ENCODE data around the gene CSN1S1. TPM values are rescaled to one million over a fixed set of nuclear protein-coding genes. Genes with fewer than 3 reads are reported as not detected.
"Not testable (repeated sequence)": the region's sequence is repeated elsewhere in the genome, so short reads cannot be mapped to it uniquely, and the experiment has no call there.

The CSN1S1 gene
- total RNA-seq, result not detected

DNA sequence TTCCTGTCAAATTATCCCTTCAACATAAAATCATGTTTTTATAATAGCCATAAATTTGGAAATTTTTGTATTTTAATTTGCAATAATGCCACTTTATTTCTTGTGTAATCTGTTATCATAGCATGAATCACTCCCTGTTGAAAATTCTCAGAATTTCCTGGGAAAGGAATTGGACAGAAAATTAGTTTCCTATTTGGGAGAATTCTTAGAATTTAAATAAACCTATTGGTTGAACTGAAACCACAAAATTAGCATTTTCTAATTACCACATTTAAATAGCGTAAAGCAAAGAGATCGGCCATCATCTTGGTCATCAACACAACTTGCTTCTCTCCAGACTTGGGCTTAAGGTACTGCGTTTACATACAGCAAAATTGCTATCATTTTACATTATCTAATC lies at the start of gene CSN1S1:
TSS of gene CSN1S1 (plus strand) at position 301 of the 400 bp plus-strand sequence. CDS start 1,488 bp downstream, outside the sequence.
- ChIA-PET CTCF (no interaction called here), POLR2A (no interaction called here)
- no peaks in the 10 kb centered on the region for H3K27me3 Mint-ChIP-seq
- no peaks in the 10 kb centered on the region for H3K9me3 Mint-ChIP-seq
- no peak within 1 kb of the TSS for H3K27ac Mint-ChIP-seq
- no peak for DNase-seq
- no peak within 1 kb of the TSS for H3K4me3 Mint-ChIP-seq
- H3K36me3 Mint-ChIP-seq (ENCODE audit: low read depth), result no peaks in the 10 kb centered on the region
- H3K4me1 Mint-ChIP-seq, result no peaks in the 10 kb centered on the region

DNA sequence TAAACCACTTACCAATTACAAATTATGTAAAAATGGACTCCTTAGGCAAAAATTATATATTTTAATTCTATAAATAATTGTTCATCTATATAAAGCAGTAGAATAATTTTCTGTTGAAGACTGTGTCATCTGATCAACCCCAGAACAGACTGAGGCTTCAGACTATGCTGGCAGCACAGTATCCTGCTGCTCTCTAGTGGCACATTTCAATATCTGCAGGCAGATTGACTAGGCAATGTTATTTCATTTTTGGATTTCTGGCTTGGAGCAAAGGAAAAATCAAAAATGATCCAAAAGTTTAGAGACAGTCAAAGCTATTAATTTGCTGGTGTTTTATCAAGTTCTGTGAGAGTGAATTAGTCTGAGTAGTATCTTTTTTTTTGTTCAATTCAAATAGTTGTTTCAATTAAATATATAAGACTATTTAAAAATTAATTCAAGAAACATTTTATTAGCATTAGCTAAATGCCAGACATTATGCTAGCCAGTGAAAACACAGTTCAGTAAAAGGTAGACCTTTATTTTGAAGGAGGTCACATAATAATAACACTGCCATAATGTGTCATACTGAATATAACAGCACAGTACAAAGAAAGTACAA lies 49.6 kb upstream of the CSN1S1 start:
- Mint-ChIP-seq H3K9me3 (no peaks in the 10 kb centered on the region), H3K27me3 (no peaks in the 10 kb centered on the region), H3K4me1 (no peaks in the 10 kb centered on the region), H3K36me3 (ENCODE audit: low read depth) (no peaks in the 10 kb centered on the region), H3K27ac (no peak overlapping the region), H3K4me3 (no peak overlapping the region)
- POLR2A ChIA-PET, result no interaction called here
- CTCF ChIA-PET, result interaction anchor here (0.6 kb wide), 1 partner anchor 1003 kb away, joined by 3 read pairs; no protein-coding TSS in a partner anchor
- peak; percentile 33 for DNase-seq

DNA sequence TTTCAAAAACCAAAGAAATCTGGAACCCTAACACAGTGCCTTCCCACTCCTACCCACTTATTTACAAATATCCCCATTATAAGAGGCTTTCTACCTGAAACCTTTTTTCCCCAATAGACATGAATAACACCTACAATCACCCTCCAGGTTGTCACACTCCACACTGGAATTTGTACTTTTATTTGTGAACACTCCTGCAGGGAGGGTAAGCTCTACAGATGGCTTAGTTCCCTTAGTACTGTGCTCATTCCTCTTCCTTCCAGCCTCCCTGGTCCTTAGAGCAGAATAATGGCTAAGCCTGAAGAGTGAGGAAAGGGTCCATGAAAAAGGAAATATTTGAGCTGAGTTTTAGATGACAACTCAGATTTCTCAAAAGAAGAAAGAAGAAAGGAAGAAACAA lies 48.7 kb upstream of the CSN1S1 start:
- no peaks in the 10 kb centered on the region for H3K4me1 Mint-ChIP-seq
- ChIA-PET CTCF (no interaction called here), POLR2A (no interaction called here)
- no peaks in the 10 kb centered on the region for H3K9me3 Mint-ChIP-seq
- H3K36me3 Mint-ChIP-seq (ENCODE audit: low read depth), result no peaks in the 10 kb centered on the region
- DNase-seq, result no peak
- no peak overlapping the region for H3K4me3 Mint-ChIP-seq
- no peak overlapping the region for H3K27ac Mint-ChIP-seq
- H3K27me3 Mint-ChIP-seq, result no peaks in the 10 kb centered on the region

DNA sequence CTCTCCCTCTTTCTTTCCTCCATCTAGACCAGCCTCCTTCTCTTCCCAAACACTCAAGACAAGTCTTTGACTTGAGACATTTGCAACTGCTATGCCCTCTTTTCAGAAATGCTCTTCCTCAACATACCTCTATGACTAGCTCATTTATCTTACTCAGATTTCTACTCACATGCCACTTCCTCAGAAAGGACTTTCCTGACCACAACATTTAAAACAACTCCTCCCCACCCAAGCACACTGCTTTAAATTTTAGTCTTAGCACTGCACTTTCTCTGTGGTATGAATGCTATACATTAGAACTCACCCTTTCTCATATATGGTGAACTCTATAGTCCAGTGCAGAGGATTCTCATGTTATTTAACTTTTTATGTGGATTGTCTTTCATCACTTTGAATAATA lies 42.5 kb upstream of the CSN1S1 start:
- ChIA-PET CTCF (no interaction called here), POLR2A (no interaction called here)
- no peak overlapping the region for H3K4me3 Mint-ChIP-seq
- H3K9me3 Mint-ChIP-seq, result no peaks in the 10 kb centered on the region
- H3K27ac Mint-ChIP-seq, result no peak overlapping the region
- no peaks in the 10 kb centered on the region for H3K36me3 Mint-ChIP-seq (ENCODE audit: low read depth)
- peaks cover 4% of the 10 kb centered on the region for H3K27me3 Mint-ChIP-seq
- H3K4me1 Mint-ChIP-seq, result peaks cover 3% of the 10 kb centered on the region
- no peak for DNase-seq

DNA sequence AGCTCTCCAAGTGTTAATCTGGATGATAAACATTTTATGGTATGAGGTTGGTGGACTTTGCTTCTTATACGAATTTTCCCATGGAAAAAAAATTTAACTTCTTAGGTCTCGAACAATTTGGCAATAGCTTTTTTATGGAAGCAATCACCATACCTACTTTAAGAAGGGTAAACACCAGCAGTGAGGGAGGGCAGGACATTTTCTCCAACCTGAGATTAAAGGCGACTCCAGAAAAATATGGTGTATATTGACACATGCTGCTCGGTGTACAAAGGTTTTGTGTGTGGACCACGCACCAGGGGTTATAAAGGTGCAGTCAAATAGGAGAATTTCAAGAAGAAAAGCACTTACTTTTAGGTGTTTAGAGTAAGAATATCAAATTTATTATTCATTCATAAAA lies 36.7 kb upstream of the CSN1S1 start:
- Mint-ChIP-seq H3K27ac (no peak overlapping the region), H3K27me3 (no peaks in the 10 kb centered on the region), H3K9me3 (no peaks in the 10 kb centered on the region), H3K36me3 (ENCODE audit: low read depth) (no peaks in the 10 kb centered on the region), H3K4me3 (no peak overlapping the region), H3K4me1 (no peaks in the 10 kb centered on the region)
- DNase-seq, result no peak
- ChIA-PET CTCF (no interaction called here), POLR2A (no interaction called here)

DNA sequence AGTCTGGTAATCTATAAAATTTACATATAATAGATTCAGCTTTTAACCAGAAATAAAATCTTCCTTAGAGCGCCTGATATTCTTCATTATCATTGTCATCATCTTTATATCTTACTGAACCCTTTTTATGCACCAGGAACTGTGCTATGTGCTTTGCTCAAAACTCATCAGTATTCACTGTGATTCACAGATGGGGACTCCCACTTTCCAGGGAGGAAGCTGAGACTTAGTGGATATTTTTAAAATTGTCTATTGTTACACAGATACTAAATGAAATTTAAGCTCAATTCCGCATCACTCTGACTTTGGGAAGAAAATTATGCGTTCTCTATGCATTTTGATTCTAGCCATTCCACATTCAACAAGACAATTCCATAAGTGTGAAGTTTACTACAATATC lies 36.1 kb upstream of the CSN1S1 start:
- Mint-ChIP-seq H3K4me1 (no peaks in the 10 kb centered on the region), H3K36me3 (ENCODE audit: low read depth) (no peaks in the 10 kb centered on the region), H3K9me3 (no peaks in the 10 kb centered on the region), H3K4me3 (no peak overlapping the region), H3K27ac (no peak overlapping the region), H3K27me3 (no peaks in the 10 kb centered on the region)
- CTCF ChIA-PET, result no interaction called here
- POLR2A ChIA-PET, result no interaction called here
- no peak for DNase-seq

DNA sequence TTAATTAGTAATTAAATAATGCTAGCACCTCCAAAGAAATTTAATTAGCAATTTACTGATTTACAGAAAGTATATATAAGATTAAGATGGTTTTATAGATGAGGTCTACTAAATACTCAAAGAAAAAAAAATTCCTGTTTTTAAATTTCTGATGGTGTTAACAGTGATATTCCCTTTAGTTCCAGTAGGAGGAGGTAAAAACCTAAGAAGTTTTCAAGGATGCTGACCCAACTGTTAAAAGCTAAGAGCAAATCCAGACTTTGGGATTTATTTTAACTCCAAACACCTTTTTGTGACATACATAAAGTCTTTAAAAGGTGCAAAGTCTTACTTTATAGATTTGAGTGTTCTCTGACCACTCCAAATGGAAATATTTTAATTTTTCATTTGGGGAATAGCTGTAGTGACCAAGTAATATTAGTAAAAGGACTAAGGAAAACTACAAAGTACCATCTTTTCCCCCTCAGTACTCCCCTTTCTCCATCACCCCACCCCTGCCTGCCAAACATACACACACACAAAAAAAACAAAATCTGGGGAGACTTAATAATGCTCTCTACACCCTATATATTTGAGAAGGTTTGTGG lies 34.2 kb upstream of the CSN1S1 start:
- H3K4me3 Mint-ChIP-seq, result no peak overlapping the region
- no peak overlapping the region for H3K27ac Mint-ChIP-seq
- DNase-seq, result no peak
- no peaks in the 10 kb centered on the region for H3K4me1 Mint-ChIP-seq
- ChIA-PET POLR2A (no interaction called here), CTCF (no interaction called here)
- no peaks in the 10 kb centered on the region for H3K9me3 Mint-ChIP-seq
- H3K36me3 Mint-ChIP-seq (ENCODE audit: low read depth), result no peaks in the 10 kb centered on the region
- peaks cover 2% of the 10 kb centered on the region for H3K27me3 Mint-ChIP-seq

DNA sequence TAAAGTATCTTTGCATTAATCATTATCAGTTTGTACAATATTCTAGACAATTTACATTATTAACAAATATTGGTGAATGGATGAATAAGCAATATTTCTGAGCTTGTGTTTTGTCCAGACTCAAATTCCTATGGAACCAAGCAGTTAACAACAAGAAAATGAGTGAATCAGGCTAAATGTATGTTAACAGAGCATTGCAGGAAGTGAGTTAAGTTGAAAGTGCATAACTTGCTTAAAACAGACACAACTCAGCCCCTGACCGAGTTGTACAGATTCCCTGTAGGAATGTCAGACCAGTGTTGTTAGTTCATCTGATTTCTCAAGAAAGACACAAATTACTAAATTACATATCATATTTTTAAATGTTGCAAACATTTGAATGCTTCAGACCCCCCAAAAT lies 23.7 kb upstream of the CSN1S1 start:
- peaks cover 6% of the 10 kb centered on the region for H3K27me3 Mint-ChIP-seq
- no peak overlapping the region for H3K27ac Mint-ChIP-seq
- H3K9me3 Mint-ChIP-seq, result no peaks in the 10 kb centered on the region
- POLR2A ChIA-PET, result no interaction called here
- H3K4me1 Mint-ChIP-seq, result no peaks in the 10 kb centered on the region
- H3K4me3 Mint-ChIP-seq, result no peak overlapping the region
- CTCF ChIA-PET, result no interaction called here
- no peaks in the 10 kb centered on the region for H3K36me3 Mint-ChIP-seq (ENCODE audit: low read depth)
- DNase-seq, result no peak

DNA sequence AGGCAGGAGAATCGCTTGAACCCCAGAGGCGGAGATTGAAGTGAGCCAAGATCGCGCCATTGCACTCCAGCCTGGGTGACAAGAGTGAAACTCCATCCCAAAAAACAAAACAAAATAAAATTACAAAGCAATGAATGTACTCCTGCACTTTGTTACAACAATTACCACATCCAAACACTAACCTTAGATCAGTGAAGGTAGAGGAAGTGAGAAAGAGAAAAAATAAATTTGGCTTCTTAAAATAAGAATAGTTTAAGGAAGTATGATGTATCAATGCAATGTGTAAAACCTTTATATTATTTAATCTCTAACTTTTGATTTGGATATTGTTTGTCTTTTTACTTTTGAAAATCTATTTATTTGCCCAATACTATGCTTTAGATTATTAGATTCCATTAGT lies 21.7 kb upstream of the CSN1S1 start:
- Mint-ChIP-seq H3K9me3 (no peaks in the 10 kb centered on the region), H3K27ac (no peak overlapping the region), H3K27me3 (peaks cover 2% of the 10 kb centered on the region), H3K4me3 (no peak overlapping the region), H3K4me1 (no peaks in the 10 kb centered on the region), H3K36me3 (ENCODE audit: low read depth) (no peaks in the 10 kb centered on the region)
- POLR2A ChIA-PET, result no interaction called here
- CTCF ChIA-PET, result no interaction called here
- no peak for DNase-seq

DNA sequence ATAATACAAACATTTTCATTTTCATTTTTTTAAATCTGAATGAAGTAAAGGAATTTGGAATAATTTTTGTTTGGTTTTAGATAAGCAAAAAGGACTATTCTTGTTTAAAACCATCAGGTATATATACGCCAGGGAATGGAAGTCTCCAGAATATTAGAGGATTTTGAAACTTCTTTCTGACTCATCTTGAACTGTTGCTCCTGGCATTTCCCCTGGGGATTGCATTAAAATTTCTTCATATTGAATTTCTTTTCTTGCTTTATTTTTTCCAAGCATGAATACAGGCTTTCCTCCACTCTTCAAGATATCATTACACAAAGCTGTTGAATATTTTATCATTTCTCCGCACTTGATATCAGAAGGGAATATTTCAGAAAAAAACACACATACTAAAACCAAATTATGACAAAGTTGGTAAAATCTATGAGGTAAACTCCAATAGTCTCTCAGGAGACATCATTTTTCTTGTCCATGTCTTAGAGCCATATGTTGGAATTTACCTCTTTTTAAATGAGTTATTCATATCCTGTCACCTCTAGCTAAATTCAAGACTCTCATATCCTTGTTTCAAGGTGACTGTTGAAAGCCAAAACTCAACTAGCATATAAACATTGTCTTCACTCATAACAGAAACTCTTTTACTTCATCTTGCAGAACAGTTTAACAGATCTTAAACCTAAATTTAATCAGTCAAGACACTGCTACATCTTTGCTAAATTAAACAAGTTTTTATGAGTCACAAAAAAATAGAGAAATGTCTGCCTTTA lies 20.7 kb upstream of the CSN1S1 start:
- POLR2A ChIA-PET, result no interaction called here
- Mint-ChIP-seq H3K27ac (no peak overlapping the region), H3K4me1 (no peaks in the 10 kb centered on the region), H3K36me3 (ENCODE audit: low read depth) (no peaks in the 10 kb centered on the region), H3K4me3 (no peak overlapping the region), H3K27me3 (peaks cover 2% of the 10 kb centered on the region), H3K9me3 (no peaks in the 10 kb centered on the region)
- DNase-seq, result no peak
- CTCF ChIA-PET, result no interaction called here

DNA sequence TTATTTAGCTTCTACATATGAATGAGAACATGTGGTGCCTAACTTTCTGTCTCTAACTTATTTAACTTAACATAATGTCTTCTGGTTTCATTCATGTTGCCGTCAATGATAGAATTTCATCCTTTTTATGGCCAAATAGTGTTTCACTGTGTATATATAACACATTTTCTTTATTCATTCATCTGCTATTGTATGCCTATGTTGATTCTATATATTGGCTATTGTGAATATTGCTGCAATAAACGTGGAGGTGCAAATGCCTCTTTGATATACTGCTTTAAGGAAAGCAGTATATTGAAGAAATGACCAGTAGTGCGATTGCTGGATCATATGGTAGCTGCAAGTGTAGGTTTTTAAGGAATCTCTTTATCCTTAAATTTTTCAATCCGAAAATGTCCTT lies 10.0 kb upstream of the CSN1S1 start:
- ChIA-PET POLR2A (no interaction called here), CTCF (no interaction called here)
- Mint-ChIP-seq H3K36me3 (ENCODE audit: low read depth) (no peaks in the 10 kb centered on the region), H3K27ac (no peak overlapping the region), H3K27me3 (peaks cover 2% of the 10 kb centered on the region), H3K4me3 (no peak overlapping the region), H3K9me3 (no peaks in the 10 kb centered on the region), H3K4me1 (no peaks in the 10 kb centered on the region)
- no peak for DNase-seq

GRCh38 chr4:69923782-69924410 lies 7.0 kb upstream of the CSN1S1 start:
- H3K4me1 Mint-ChIP-seq; H3K27me3 Mint-ChIP-seq; POLR2A ChIA-PET; CTCF ChIA-PET; H3K9me3 Mint-ChIP-seq; H3K36me3 Mint-ChIP-seq (ENCODE audit: low read depth); DNase-seq; H3K4me3 Mint-ChIP-seq; H3K27ac Mint-ChIP-seq: not testable (repeated sequence)

DNA sequence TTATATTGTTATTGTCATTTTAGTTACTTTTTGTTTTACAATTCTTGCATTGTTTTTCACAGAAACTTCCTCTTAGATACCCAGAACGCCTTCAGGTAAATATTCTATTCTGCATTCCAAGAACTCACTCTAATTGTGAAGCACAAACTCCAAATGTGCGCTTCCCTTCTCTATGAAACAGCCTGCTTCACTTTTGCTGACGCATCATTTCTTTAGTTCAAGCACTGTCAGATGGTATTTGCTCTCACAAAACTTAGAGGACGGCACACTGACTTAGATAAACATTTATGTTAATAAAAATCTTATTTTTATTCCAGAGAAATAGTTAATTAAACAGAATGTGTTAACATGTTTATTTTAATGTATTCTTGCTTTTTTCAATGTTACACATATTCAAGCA lies 3.3 kb downstream of the CSN1S1 start:
- CTCF ChIA-PET, result no interaction called here
- Mint-ChIP-seq H3K4me3 (no peak overlapping the region), H3K9me3 (no peaks in the 10 kb centered on the region), H3K36me3 (ENCODE audit: low read depth) (no peaks in the 10 kb centered on the region), H3K27me3 (no peaks in the 10 kb centered on the region), H3K4me1 (no peaks in the 10 kb centered on the region), H3K27ac (no peak overlapping the region)
- POLR2A ChIA-PET, result no interaction called here
- no peak for DNase-seq

Data from activated CD4-positive, alpha-beta T cell treated with anti-CD3 and anti-CD28 coated beads, Interleukin-2, amount 10 ng/mL, durations not matched to agents 7 days and 5 days (primary cell).